GM12872 (cell line): ENCODE results near the gene EXOSC1.

Experiments used
- CTCF ChIP-seq: IDR thresholded peaks from 3 replicates; pipeline ENCODE4 v1.5.1; 2011; ENCODE audit warnings: low read depth, mild to moderate bottlenecking, low read length, moderate library complexity; ENCODE audit not compliant: insufficient read depth

EXOSC1 gene

GRCh38 chr10:97445722-97446639, at the start of gene EXOSC1, which contains the start of gene ZDHHC16:
Gene EXOSC1, minus strand, starts transcription at chr10:97446006. Its CDS starts 21 bp downstream, at chr10:97445985.
Gene ZDHHC16, plus strand, starts transcription at chr10:97446175. Its CDS starts 5,501 bp downstream, at chr10:97451676.
- TF ChIP-seq CTCF = 0 out of 3 replicates have a peak, but pooled peaks have one; percentile 11

- TF ChIP-seq CTCF = no peak
Measured at GRCh38 chr10:97494863-97495506, 49.2 kb upstream of the EXOSC1 start.

GRCh38 chr10:97494151-97494550, 48.3 kb upstream of the EXOSC1 start:
- no peak for TF ChIP-seq CTCF

GRCh38 chr10:97490592-97490991, 44.8 kb upstream of the EXOSC1 start:
- TF ChIP-seq CTCF = no peak

- no peak for TF ChIP-seq CTCF
Measured at GRCh38 chr10:97485647-97486281, 40.0 kb upstream of the EXOSC1 start.

- TF ChIP-seq CTCF = no peak
Measured at GRCh38 chr10:97483921-97484320, 38.1 kb upstream of the EXOSC1 start.

GRCh38 chr10:97483506-97483905, 37.7 kb upstream of the EXOSC1 start:
- no peak for TF ChIP-seq CTCF
